Measurements from ENCODE around the gene TMEM145.

DNA sequence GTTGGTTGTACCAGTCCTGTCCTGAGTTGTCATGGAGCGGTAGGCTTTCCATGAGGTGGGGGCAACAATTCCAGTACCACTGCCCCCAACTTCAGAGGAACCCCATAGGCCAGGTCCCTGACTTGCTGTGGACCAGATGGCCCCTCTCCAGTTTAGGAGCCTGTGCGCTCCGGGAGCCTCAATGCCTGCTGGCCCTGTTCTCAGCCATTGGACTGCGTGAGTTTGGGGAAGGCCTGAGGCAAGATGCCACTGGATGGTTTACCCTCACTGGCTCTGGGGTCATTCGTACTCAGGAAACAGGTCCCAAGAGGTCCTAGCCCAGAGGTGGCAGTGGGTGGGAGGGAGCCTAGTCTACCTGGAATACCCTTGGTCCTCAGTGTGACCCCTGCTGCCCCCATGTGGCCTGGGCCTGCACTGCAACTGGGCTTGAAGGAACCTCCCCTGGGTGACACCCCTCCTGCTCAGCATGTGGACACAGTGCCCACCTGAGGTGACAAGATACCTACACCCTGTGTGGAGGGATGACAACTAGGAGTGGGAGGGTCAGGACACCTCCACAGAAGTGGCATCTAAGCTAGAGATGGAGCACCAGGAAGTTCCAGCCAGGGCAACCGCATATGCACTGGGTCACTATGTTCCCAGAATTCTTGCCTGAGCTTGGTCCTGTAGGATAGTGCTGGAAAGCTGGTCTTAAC lies 17.1 kb upstream of the TMEM145 start:
- no peak for TF ChIP-seq POLR2AphosphoS5 (IDR thresholded peaks at IDR 0.05; ENCODE audit: low read length)
- no peak for TF ChIP-seq GABPA (IDR thresholded peaks at IDR 0.05; ENCODE audit: low read depth)
- no peak for TF ChIP-seq NR2F1 (conservative IDR thresholded peaks at IDR 0.05)
- TF ChIP-seq EP300 (IDR thresholded peaks at IDR 0.05; ENCODE audit: borderline replicate concordance in 1 of 2, control insufficient read depth in 1 of 2, low read depth in 2 of 2, low read length in 2 of 2), result no peak
- no peak for TF ChIP-seq CEBPB (IDR thresholded peaks at IDR 0.05; ENCODE audit: borderline replicate concordance in 1 of 2, low read depth in 2 of 2, low read length in 2 of 2)
- no peak for TF ChIP-seq MYB (IDR thresholded peaks at IDR 0.05; ENCODE audit: borderline replicate concordance, low read depth, low read length)
- TF ChIP-seq, protein P1, sequence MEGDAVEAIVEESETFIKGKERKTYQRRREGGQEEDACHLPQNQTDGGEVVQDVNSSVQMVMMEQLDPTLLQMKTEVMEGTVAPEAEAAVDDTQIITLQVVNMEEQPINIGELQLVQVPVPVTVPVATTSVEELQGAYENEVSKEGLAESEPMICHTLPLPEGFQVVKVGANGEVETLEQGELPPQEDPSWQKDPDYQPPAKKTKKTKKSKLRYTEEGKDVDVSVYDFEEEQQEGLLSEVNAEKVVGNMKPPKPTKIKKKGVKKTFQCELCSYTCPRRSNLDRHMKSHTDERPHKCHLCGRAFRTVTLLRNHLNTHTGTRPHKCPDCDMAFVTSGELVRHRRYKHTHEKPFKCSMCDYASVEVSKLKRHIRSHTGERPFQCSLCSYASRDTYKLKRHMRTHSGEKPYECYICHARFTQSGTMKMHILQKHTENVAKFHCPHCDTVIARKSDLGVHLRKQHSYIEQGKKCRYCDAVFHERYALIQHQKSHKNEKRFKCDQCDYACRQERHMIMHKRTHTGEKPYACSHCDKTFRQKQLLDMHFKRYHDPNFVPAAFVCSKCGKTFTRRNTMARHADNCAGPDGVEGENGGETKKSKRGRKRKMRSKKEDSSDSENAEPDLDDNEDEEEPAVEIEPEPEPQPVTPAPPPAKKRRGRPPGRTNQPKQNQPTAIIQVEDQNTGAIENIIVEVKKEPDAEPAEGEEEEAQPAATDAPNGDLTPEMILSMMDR (IDR thresholded peaks at IDR 0.05 in 2 of 3, conservative IDR thresholded peaks at IDR 0.05 in 1 of 3; ENCODE audit: control insufficient read depth in 2 of 3, extremely low read depth in 1 of 3, insufficient read depth in 1 of 3, low read depth in 3 of 3, low read length in 3 of 3), result peak; percentile 97 to 99 (median 99)
- no peak; the same call in 1 of the 2 replicates for TF ChIP-seq USF2 (IDR thresholded peaks at IDR 0.05; ENCODE audit: borderline replicate concordance, low read depth, low read length)
- TF ChIP-seq LARP7 (IDR thresholded peaks at IDR 0.05), result peak; percentile 26; the same call in 1 of the 2 replicates
- no peak for TF ChIP-seq EZH2 (IDR thresholded peaks at IDR 0.05; ENCODE audit: borderline replicate concordance, control insufficient read depth, low read depth, low read length)

Measured in GM12878 (cell line).